HG03558 (cell line): ENCODE data around the gene RGMA.
"Not testable (repeated sequence)": the region's sequence is repeated elsewhere in the genome, so short reads cannot be mapped to it uniquely, and the experiment has no call there.

Source experiments
- ATAC-seq: cut with Tn5 transposase; IDR thresholded peaks from one replicate; pipeline ENCODE4 v1.9.1; 2021; ENCODE audit warnings: moderate number of reproducible peaks; ENCODE audit not compliant: unreplicated experiment; ENCODE audit errors: extremely low read depth

Gene RGMA

GRCh38 chr15:93068581-93069199 is 20.3 kb downstream of the RGMA start:
- no peak for ATAC-seq

- no peak for ATAC-seq
Measured at GRCh38 chr15:93067649-93068085, 21.3 kb downstream of the RGMA start.

- ATAC-seq, result no peak
Measured at GRCh38 chr15:93066834-93067648, 22.0 kb downstream of the RGMA start.

- no peak for ATAC-seq
Measured at GRCh38 chr15:93066224-93066681, 22.8 kb downstream of the RGMA start.

DNA sequence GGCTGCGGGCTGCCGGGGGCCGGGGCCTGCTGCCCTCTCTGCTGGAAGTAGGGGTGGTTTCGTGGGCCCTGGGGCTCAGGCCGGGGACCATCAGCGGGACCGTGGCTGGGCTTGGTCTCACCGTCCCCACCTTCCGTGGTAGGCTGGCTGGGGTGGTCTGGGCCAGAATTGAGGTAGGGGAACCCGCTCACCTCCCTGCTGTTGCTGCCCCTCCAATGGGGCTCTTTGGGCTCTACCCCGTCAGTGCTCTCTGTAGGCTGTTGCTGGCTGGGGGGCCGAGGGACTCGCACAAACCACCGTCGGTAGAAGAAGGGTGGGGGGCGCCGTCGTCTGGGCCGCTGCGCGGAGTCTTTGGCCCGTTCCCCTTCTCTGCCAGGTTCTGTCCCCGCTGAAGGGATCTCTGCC is 23.4 kb downstream of the RGMA start:
- ATAC-seq, result no peak

- ATAC-seq, result no peak
Measured at GRCh38 chr15:93063796-93064690, 25.0 kb downstream of the RGMA start.

- ATAC-seq, result no peak
Measured at GRCh38 chr15:93063262-93063671, 25.7 kb downstream of the RGMA start.

- ATAC-seq, result not testable (repeated sequence)
Measured at GRCh38 chr15:93062628-93063261, 26.3 kb downstream of the RGMA start.

DNA sequence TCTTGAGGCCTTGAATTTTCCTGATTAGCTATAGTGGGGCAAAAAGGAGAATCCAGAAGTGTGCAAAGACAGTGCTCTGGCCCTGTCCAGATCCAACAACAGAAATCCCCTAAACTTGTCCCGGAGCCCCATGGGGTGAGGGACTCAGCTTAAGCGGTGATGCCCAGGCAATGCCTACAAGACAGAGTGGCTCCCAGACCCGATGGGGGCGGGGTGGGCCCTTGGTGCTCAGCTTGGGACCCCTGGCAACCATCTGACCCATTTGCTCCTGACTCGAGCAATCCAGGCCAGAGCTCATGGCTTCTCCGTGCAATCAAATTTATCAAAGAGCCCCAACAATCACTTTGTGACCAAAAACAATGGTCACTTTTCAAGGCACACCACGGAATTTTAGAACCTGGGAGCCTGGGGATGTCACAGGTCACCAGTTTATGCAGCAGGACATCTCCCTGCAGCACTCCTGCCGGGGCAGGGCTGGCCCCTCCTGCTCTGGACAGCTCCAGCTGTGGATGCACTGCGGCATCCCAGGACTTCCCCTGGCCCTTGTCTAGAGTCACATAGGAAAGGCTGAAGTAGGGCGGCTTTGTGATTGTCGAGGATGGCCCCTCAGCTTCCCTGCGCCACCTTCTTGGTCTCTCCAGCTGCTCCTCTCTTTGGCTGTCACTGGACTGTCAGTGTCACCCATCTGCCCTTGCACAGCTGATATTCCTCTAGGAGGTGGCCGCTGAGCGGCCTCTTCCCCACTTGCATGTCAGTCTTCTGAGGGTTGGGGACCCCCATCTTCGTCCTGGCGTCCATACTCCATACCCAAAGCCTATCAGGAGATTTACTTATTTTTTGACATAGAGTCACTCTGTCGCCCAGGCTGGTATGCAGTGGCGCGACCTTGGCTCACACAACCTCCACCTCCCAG is 28.4 kb downstream of the RGMA start:
- ATAC-seq, result no peak

- no peak for ATAC-seq
Measured at GRCh38 chr15:93059442-93059841, 29.6 kb downstream of the RGMA start.

DNA sequence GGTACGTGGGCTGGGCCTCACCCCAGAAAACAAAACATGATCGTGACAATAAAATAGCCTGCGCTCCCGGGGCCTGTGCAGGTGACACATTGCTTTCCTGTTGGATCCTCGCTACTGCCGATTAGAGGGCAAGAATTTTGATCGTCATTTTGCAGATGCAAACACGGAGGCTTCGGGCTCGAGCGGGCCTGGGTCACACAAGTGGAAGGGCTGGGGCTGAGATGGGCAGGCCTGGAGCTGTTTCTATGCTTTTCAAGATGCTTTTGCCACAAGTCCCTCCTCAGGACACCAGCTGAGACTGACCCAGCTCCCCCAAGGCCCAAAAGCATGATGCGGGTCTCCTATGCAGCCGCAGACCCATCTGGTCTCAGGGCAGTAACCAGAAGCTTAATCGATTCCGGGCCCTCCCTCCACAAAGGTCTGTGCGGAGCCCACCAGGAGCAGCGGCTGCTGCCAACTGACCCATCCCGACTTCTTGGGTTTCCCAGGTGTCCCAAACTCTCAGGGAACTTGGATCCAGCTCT is 30.0 kb downstream of the RGMA start:
- no peak for ATAC-seq

DNA sequence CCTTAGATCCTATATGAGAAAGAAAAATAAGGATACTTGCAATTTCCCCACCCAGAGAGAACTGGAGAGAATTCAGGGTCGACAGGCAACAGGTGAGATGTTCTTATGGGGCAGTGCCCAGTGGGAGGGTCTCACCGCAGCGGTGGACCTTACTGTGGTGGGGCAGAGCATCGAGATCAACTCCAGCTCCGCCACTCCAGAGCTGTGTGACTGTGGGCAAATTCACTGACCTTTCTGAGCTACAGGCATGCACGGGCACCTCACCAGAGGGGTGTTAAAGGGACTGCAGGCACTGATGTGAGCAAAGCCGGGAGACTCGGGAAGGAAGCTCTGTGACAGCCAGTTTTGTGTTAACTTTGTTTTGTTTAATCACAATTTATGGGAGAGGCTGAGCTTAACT is 30.9 kb downstream of the RGMA start:
- ATAC-seq, result no peak

- no peak for ATAC-seq
Measured at GRCh38 chr15:93057618-93058017, 31.4 kb downstream of the RGMA start.

DNA sequence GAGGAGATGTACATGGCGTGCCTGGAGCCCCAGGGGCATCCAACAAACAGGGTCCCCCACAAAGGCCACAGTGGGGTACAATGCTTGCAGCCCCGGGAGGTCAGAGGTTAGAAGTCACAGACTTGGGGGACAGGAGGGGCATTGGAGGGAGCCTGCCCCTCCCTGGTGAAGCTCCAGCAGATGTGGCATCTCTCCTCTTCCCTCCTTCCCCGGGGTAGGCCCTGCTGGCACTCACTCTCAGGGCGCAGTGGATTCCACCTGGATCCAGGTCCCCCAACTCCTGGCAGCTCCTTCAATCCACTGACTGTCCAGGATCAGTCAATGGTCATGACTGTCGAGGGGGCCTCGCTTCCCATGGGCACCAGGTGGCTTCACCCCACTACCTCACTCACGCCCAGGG is 32.2 kb downstream of the RGMA start:
- ATAC-seq, result no peak

GRCh38 chr15:93055211-93055610 is 33.8 kb downstream of the RGMA start:
- no peak for ATAC-seq

- no peak for ATAC-seq
Measured at GRCh38 chr15:93052090-93052879, 36.7 kb downstream of the RGMA start.

DNA sequence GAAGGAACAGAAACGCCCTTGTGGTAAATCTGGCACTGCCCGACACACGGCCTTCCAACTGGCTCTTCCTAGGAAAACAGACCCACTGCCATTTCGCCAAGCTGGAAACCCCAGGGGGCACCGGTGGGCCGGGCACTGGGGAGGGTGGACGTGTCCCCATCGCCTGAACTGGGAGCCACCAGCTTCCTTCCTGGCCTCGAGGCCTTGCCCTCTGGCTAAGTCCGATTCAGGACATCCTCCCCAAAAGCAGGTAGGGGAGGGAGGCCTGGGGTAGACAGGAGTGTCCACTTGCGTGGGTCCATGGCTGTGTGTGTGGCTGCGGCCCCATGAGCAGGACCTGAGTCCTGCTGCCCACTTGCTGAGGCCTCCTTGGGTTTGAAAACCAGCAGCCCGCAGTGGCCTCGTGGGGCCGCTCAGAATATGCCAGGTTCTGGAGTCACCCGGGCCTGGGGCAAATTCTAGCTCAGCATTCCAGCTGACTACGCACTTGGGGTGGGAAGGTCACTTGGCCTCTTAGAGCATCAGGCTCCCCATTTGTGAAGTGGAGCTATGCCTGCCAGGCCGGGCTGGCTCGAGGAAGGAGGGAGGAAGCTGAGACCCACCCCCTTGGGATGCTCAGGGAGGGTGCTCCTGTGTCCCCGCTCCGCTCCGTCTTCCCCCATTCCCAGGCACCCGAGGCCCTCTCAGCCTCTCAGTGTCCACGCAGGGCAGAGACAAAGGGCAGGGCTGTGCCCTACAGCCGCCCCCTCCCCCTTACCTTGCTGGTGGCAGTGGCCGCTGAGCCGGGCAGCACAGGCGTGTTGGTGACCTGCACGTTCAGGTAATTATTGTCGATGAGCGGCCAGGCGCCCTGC is 37.5 kb downstream of the RGMA start:
- ATAC-seq, result no peak
